ENCODE results near the gene ORAI3. TPM values are rescaled to one million over a fixed set of nuclear protein-coding genes. Genes with fewer than 3 reads are reported as not detected.
"Not testable (repeated sequence)": the region's sequence is repeated elsewhere in the genome, so short reads cannot be mapped to it uniquely, and the experiment has no call there.

The ORAI3 gene
- total RNA-seq, 1 donor from 2014 or later, result 23.7 TPM

DNA sequence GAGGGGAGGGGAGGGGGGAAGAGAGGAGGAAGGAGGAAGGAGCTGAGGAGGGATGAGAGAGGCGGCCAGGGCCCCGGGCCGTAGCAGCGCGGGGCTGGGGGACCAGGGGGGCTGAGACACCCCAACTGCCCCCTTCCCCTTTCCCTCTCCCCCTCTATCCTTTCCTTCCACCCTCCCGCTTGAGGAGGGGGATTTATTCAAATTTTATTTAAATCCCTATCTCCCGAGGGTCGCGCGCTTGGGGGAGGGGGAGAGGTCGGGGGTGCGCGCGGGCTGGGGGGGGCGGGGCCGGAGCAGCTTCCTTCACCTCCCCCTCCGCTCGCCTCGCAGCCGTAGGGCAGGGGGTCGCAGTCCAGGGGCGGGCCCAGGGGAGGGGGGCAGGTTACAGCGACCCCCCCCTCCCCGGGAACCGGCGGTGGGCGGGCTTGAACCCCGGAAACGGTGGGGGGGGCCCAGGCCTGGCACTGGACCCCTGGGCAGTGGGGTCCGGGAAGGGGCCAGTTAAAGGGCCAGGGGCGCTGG lies 25.3 kb upstream of the ORAI3 start, which contains the start of gene FBXL19:
Gene FBXL19, plus strand, starts transcription at position 19 of the 522 bp plus-strand sequence. CDS start 2,183 bp downstream, outside the sequence.
- DNase-seq (ENCODE audit: low read depth in 2 of 2), result no peak

GRCh38 chr16:30924076-30924912 lies 24.6 kb upstream of the ORAI3 start:
- DNase-seq (ENCODE audit: low read depth in 2 of 2), result no peak

- DNase-seq (ENCODE audit: low read depth in 2 of 2), result no peak
Measured at GRCh38 chr16:30924913-30925631, 23.8 kb upstream of the ORAI3 start.

DNA sequence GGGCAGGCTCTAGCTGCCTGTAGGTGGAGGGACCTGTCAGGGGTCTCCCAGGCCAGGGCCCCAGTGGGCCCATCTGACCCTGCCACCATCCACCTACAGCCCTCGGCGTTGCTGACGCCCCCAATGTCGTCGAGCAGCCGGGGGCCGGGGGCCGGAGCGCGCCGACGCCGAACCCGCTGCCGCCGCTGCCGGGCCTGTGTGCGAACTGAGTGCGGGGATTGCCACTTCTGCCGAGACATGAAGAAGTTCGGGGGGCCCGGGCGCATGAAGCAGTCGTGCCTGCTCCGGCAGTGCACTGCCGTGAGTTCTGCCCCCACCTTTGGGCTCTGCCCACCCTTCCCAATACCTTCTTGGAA lies 23.3 kb upstream of the ORAI3 start:
- DNase-seq (ENCODE audit: low read depth in 2 of 2), result no peak

DNA sequence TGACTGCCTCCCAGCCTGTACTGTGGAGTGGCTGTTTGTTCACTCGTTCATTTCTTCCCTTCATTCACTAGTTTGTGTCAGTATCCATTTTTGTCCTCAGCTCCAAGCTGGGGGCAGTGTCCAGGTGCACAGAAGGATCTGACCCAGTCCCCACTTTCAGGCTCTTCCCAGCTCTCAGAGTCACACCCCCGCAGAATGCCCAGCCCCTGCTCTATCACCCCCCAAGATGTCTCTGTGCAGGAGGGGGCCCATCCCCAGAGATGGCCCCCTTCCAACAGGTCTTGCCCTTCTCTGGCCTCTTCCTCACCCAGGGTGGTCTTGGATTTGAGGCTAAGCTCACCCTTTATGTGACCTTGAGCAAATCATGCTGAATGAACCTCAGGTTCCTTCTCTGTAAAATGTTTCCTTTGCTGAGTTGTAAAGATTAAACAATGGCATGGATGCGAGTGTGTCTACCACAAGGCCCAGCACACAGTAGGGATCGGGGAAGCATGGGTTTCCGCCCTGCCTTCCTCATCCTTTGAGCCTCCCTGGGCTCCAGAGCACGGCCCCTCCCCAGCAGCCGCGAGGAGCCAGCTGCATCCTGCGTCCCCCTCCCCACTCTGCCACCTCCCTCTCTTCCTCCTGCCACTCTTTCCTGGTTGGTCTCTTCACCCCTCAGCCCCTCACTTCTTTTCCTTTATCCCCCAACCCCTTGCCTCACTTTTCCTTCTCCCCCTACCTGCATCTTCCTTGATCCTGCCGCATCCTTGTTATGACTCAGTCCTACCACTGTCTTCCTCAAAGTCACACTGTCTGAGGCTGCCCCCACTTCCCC lies 22.7 kb upstream of the ORAI3 start:
- DNase-seq (ENCODE audit: low read depth in 2 of 2), result no peak

DNA sequence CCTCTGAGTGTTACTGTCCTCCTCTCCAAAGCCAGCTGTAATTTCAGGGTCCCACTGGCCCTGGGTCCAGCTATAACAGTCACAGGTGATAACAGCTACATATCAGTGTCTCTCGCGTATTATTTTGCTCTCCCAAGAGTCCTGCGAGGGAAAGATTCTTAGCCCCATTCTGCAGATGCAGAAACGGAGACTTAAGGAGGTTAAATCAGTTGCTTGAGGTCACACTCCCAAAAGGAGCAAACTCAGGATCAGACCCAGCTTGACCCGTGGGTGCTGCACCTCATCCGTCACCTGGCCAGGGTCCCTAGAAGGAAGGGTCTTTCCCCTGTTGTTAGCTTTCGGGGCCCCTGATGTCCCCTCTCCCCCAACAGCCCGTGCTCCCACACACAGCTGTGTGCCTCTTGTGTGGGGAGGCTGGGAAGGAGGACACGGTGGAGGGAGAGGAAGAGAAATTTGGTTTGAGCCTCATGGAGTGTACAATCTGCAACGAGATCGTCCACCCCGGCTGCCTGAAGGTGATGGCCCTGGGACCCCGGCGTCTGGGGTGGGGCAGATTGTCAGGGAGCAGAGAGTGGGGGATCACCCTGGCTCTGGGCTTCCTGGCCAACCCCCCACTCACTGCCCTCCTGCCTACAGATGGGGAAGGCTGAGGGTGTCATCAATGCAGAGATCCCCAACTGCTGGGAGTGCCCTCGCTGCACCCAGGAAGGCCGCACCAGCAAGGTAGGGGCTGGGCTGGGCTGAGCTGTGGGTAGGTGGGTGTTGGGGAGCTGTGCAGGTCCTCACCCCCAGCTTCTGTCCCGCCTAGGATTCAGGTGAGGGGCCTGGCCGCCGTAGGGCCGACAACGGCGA lies 21.7 kb upstream of the ORAI3 start:
- DNase-seq (ENCODE audit: low read depth in 2 of 2), result no peak

DNA sequence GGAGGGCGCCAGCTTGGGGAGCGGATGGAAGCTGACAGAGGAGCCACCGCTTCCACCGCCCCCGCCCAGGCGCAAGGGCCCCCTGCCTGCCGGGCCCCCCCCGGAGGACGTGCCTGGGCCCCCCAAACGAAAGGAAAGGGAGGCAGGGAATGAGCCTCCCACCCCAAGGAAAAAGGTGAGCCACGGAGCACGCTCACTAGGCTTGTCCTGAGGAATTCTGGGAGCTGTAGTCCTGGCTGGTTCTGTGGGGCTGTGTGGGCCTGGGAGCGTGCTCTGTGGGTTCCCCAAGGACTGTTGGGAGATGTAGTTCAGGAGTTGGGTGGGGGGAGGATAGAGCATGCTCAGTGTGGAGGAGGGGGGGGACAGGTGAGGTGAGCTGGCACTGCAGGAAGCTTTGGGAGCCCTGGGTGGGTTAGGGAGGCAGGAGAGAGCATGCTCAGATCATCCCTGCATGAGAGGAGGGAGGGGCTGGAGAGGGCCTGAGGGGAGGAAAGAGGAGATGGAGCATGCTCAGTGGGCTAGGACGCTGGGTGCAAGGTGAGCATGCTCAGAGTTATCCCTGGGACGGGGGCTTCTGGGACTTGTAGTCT lies 21.0 kb upstream of the ORAI3 start:
- DNase-seq (ENCODE audit: low read depth in 2 of 2), result peak; percentile 21 to 45

DNA sequence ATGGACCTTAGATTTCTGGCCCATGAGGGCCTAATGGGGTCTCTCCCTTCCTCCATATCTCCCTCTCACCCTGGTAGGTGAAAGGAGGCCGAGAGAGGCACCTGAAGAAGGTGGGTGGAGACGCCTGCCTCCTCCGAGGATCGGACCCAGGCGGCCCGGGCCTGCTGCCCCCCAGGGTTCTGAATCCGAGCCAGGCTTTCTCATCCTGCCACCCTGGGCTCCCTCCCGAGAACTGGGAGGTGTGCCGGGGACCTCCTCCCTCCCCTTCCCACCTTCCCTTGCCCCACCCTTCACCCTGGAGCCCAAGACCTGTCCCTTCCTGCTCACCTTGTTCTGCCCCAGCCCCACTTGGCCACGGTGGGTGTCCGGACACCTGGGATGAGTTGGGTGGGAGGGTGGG lies 20.5 kb upstream of the ORAI3 start:
- DNase-seq (ENCODE audit: low read depth in 2 of 2), result no peak

DNA sequence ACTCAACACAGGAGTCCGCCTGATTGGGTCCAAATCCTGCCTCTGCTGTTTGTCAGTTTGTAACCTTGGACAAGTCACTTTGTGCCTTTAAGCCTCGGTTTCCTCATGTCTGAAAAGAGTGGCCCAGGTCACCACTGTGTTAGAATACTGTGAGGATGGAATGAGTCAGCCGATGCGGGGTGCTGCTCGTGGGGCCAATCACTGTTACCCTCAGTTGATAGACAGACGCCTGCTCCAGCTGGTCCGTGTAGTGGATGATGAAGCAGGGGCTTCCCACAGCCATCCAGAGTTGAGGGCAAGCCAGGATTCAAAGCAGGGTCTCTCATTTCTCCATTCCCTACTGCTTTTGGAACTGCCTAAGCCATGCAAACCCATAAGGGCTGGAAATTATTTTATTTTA lies 19.7 kb upstream of the ORAI3 start:
- no peak for DNase-seq (ENCODE audit: low read depth in 2 of 2)

GRCh38 chr16:30930160-30930571 lies 18.7 kb upstream of the ORAI3 start:
- DNase-seq (ENCODE audit: low read depth in 2 of 2), result no peak

DNA sequence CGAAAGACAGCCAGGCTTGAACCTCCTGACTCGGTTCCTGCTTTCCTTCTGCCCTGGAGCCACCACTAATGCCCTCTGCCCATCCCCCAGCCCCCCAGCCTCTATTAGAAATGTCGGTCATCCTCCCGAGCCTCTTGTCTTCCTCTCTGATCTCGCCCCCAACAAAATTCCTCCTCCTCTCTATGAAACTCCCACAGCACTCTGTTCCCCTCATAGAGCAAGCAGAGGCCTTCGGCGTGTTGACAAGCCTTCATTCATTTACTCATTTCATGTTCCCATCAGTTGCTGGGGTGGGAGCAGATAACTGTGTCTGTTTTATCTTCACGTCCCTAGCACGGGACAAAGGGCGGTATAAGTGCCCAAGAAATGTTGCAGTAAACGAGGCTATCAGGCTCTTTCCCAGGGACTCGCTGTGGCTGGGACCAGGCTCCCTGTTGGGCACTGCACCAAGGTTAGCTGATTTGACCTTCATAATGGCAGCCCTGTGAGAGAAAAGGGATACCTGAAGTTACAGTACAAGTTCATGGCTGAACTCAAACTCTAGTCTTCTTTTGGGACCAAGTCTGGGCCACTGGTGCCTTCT lies 17.7 kb upstream of the ORAI3 start:
- DNase-seq (ENCODE audit: low read depth in 2 of 2), result no peak

DNA sequence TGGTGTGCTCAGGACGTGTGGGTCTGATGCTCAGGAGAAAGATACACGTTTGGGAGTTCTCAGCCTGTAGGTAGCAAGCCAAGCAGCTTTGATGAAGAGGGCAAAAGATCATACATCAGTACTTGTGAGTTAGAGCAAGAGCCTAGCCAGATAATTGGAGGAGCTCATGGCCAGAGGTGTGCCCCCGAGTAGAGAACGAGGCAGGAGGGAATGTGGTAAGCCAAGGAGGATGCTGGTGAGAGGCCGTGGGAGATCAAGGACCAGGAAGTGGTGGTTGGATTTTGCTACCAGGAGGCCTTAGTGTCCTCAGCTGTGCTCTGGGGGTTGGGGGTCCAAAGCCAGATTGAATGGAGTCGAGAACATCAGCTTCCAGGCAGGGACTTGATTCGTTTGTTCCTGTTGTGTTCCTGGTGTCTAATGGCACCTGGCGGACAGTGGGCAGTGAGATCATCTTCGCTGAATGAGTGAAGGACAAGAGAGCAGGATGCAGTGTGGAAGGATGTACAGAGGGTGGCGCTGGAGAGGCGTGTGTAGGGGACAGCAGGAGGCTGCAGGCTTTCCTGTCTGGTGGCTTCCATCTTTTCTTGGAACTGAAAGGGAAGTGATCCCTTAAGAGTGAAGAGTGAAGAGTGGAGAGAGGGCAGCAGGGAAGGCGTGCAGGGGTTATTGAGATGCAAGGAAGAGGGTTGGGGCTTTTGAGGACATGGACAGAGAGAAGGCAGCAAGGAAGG lies 13.9 kb upstream of the ORAI3 start:
- DNase-seq (ENCODE audit: low read depth in 2 of 2), result peak in 1 of 2 donors; percentile 71

DNA sequence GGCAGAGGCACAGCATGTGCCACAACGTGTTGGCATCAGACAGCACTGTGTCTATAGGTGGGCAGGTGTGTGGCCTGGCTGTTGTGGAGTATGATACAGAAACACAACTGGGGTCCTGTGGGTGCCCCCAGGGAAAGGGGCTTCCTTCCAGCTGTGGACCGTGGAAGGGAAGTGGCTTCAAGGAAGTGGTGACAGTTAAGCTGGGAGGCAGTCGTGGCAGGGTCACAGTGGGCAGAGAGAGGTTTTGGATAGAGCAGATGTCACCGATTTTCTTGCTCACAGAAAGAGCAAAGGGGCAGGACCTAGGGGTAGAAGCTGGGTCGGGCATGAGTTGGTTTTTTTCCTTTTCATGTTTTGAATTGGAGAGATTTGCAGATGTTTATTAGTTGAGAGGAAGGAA lies 11.2 kb upstream of the ORAI3 start:
- no peak for DNase-seq (ENCODE audit: low read depth in 2 of 2)

- DNase-seq (ENCODE audit: low read depth in 2 of 2), result not testable (repeated sequence)
Measured at GRCh38 chr16:30939571-30939970, 9.3 kb upstream of the ORAI3 start.

GRCh38 chr16:30941600-30942425 lies 7.1 kb upstream of the ORAI3 start:
- DNase-seq (ENCODE audit: low read depth in 2 of 2), result peak in 1 of 2 donors; percentile 72

GRCh38 chr16:30942426-30942806 lies 6.5 kb upstream of the ORAI3 start:
- DNase-seq (ENCODE audit: low read depth in 2 of 2), result no peak

DNA sequence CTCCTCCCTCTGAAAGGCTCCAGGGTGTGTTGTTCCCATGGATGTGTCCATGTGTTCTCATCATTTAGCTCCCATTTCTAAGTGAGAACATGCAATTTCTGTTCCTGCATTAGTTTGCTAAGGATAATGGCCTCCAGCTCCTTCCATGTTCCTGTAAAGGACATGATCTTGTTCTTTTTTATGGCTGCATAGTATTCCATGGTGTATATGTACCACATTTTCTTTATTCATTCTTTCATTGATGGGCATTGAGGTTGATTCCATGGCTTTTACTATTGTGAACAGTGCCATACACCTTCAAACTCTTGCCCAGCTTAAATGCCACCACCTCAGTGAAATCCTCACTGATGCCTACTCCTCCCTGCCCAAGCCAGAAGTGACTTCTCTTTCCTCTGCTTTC lies 4.5 kb upstream of the ORAI3 start:
- no peak for DNase-seq (ENCODE audit: low read depth in 2 of 2)
